GM18499 (cell line): ENCODE data around the gene ASCC1.

Experiments
- ATAC-seq: cut with Tn5 transposase; IDR thresholded peaks from one replicate; pipeline ENCODE4 v1.9.1; 2021; ENCODE audit warnings: moderate number of reproducible peaks; ENCODE audit not compliant: insufficient read depth, unreplicated experiment

The ASCC1 gene

DNA sequence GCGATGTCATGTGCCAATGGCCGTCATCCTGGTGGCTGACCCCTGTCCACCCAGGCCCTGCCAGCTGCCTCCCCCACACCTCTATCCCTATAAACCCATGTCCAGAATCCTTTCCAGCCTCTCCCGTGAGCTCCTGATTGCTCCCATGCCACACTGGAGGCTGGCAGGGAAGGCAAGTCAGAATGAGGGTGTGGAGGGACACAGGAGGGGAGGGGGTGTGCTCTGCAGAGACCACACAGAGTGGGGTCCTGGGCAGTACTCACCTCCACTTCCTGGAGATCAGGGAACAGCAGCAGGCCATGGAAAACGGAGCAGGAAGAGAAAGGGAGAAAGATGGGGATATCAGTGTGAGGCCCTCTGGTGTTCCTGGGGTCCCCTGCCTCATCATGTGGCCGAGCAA, 143.4 kb downstream of the ASCC1 start:
- no peak for ATAC-seq

DNA sequence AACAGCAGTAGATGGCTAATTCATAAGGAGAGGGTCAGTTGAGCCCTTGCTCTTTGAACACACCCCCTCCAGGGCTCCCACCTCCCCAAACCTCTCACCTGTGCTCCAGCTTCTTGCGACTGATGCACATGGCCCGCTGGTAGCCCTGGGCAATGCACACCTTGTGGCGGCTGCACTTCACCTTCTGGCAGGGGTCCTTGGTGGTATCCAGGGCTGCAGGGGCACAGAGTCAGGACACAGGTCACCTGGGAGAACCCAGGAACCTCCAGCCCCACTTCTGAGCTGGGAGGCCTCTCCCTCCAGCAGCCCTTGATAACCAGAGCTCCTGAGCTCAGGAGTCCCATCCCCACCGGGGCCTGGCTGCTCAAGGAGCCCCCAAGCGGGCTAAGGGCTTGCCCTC, 144.0 kb downstream of the ASCC1 start:
- ATAC-seq, result no peak

DNA sequence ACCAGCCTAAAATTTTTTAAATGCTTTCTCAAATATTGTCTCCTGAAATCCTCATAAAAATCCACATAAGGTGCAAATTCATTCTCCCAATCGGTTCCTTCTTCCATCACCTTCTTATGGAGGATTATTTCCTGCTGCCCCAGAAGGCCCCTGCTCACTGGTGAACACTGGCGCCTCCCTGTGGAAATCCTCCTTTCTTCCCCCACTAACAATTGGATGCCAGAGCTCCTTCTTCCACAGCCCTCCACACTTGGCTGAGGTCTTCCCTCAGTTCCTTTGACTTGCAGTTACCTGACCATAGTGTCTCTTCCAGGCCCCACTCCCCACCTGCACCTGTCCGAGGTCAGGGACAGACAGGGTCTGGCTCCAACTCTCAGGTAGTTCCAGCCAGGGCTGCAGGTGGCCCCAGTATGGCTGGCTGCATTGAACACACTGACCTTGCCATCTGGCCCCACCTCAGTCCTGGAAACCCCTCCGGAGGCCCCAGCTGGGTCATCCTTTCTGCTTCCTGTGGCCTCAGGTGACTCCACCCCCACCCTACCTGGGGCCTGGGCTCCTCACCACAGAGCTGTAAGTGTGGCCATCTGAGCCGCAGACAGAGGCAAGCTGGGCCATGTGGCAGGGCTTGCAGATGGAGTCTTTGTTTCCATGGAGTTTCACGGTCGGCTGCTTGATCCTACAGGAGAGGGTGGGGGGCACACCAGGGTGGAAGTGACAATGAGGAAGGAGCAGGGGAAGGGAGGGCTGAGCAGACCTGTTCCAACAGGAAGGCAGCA, 146.1 kb downstream of the ASCC1 start:
- no peak for ATAC-seq

DNA sequence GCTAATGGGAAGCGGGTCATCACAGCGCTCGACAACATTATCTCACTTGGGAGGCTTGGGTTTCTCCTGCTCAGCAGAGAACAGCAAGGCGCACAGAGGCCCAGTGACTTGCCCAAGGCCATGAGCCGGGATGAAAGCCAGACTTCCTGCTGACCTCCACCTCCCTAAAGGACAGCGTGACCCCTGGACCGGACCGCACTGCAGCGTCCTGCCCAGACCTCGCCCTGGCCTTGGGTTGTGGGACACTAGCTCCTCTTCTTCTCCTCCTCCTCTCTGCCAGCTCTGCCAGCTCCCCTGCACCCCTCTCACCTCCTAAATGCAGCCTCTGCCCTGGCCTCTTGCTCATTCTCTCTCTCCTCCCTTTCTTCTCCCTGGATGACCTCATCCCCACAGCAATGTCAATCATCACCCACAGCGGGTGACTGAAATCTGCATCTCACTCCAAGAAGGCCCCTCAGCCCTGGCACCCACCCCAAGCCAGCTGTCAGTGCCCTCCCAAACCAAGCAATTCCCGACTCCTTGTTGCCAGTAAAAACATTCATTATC, 147.1 kb downstream of the ASCC1 start:
- ATAC-seq, result no peak

DNA sequence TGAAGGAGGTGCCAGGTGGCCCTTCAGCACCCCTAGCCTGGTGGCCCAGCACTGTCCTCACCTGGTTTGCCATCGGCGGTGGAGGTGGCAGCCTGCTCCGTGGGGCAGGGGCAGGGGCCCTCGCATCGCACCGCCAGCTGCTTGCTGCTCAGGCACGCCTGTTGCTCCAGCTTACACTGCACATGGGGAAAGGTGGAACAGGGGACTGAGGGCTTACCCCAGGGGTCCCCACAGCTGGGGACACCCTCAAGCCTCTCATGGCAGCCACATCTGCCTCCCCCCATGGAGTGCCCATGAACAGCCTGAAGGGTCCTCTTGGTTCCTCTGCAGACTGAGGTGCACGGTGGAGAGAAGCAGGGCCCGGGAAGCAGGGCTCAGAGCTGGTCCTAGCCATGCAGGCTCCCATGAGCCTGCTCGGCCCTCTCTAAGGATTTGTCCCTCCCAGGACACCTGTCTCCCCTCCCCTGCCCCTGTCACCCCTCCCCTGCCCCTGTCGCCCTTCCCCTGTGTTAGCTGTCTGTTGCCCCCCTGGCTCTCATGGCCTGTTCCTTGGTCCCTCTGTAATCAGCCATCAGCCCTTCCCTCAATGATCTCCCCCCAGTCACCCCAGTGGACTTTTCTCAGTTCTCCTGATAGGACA, 147.8 kb downstream of the ASCC1 start:
- no peak for ATAC-seq

DNA sequence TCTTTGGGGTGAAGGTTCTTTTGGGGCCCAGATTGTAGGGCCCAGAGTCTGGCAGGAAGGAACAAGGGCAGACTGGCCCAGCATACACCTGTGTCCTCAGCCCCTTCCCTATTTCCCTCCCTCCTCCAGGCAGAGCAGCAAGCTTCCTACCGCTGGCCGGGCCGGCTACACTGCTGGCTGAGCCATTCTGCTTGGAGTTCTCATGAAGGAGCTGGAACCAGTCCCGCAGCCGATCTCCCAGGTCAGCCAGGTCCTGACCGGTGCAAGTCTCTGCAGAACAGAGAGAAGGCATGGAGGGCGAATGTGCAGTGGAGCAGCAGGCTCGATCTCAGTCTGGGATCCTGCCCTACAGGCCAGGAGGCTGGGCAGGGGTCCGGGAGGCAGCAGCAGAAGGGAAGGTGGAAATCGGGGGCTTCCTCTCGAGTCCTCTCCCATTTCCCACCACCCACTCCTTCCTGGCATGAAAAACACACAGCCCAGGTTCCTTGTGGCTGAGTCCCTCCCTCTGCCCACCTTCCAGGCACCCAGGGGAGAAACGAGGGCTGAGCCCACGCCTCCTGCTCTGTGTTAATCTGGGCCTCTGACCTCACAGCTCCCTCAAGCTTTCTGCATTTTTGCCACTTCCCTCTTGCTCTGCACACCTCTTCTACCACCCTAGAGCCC, 148.5 kb downstream of the ASCC1 start:
- ATAC-seq, result no peak

DNA sequence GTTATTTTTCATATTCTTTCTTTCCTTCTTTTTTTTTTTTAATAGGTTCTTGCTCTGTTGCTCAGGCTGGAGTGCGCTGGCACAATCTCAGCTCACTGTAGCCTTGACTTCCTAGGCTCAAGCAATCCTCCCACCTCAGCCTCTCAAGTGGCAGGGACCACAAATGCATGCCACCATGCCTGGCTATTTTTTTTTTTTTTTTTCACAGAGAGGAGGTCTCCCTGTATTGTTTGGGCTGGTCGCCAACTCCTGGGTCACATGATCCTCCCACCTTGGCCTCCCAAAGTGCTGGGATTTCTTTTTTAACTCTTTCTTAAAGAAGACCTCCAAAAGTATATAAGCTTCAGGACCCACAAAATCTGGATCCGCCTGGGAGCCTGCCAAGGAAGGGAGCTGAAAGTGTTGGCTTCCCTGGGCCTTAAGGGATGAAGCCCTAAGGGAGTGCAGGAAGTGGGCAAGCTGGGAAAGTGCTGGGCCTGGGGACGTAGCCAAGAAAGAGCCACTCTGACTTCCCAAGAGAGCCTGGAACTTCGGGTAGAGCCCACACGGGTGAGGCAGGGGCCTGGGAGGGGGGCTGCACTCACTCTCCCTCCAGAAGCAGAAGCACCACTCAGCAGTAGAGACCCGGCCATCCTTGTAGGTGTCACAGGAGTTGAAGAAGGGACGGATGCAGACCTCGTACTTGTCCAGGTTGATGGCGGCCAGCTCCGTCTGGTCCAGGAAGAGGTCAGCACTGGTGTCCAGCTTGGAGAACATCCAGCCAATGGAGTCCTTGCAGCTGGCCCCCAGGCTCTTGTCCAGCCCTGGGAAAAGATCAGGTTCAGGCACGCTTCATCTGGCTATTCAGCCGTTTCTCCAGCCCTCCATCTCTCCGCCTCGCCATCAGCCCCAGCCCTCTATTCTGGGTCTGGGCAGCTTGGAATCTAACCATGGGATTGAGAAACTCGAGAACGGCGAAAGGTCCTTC, 149.5 kb downstream of the ASCC1 start:
- no peak for ATAC-seq

DNA sequence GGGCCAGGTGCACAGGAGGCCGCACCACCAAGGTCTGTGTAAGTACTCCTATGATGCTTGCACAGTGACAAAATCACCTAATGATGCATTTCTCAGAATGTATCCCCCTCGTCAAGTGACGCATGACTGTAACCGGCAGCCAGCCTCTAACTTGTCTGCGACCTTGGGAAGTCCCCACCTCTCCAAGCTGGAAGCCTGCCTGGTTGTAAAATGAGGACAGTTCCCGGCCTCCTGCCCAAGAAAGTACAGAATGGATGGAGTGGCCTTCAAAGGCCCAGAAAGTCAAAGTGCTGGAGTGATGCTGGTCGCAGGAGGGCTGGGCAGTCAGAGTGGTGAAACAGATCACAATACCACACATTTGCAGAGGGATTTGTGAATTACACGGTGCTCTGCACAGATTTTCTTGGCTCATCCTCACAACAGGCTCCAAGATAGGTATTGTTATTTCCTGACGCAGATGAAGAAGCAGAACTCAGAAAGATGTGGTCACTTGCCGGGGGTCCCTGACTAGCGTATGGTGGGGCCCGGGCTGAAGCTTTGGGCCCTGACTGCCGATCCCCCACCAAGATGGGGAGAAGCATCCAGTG, 150.5 kb downstream of the ASCC1 start:
- ATAC-seq, result no peak

DNA sequence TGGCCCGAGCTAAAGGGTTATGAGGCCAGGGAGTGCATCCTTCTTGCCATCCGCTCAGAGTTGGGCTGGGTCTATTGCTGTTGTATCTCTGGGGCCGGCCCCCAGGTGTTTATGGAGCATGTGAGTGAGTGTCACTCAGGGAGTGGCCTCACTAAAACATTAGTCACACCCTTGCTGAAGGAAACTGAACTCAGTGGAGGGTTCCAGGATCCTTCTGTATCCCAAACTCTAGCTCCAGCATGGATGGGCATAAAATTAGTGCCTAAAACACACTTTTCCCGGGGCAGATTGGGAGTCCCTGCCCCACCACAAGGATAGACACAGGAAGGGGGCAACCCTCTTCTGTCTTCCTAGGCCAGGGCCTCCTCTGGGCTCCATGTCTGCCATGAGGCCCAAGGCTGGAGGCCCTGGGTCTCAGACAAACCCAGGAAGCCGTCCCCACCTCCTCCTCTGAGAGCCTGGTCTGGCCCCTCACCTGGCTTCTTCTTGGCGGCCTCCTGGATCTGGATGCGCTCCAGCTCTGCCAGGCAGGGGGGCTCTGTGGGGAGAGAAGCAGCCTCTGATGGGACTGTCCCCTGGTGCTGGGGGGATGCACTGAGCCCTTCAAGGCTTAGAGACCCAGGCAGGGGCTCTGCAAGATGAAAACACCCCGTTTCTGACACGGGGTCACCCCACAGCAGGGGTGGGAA, 152.2 kb downstream of the ASCC1 start:
- ATAC-seq, result no peak

DNA sequence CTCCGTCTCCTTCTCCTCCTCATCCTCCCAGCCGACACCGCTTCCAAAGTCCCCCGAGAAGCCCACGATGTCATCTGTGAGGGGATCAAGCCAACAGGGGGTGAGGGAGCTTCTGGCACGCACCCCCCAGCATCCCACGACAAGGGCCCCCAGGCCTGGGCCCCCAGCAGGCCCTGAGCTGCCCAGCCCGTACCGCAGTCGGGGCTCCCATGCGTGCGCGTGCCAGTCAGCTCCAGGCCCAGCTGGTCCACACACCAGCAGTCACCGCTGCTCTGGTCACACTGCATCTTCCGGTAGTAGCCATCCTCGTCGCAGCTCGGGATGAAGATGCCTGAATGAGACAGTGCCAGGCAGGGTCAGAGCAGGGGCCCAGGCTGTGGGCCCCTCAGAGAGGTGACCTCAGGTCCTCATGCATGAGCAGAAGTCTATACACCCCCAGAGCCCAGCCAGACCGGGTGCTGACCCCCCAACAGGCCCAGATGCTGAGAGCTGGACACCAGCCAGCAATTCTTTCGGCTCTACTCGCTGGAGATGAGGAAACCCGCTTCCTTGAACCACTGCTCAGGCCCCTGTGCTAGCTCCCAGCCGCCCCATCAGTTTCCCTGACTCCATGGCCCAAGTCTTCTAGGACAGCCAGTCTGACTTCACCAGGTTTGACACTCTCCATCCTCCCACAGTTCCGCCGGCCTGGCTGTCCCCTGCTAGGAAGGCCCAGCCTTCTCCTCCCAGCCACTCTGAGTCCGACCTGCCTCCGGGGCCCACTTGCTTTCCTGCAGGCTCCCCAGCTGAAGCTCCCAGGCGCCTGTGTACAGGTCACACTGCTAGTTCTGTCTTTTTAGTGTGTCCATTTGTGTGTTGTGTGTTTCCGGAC, 153.0 kb downstream of the ASCC1 start:
- no peak for ATAC-seq

DNA sequence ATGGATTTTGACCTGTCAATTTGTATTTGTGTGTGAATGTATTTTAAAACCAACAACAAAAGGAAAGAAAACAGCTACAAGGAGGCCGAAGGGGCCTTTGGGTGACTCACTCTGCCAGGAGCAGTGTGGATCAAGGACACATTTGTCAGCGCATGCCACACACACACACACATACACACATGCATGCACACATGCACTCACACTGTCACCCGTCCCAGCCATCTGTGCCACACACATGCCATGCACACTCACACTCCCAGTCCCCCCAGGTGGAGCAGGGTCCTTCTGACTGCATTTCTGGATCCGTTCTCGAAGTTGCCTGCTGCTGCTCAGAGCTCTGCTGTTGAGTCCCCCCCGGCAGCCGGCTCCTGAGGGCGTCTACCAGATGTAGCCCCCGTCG, 153.7 kb downstream of the ASCC1 start:
- ATAC-seq, result no peak

DNA sequence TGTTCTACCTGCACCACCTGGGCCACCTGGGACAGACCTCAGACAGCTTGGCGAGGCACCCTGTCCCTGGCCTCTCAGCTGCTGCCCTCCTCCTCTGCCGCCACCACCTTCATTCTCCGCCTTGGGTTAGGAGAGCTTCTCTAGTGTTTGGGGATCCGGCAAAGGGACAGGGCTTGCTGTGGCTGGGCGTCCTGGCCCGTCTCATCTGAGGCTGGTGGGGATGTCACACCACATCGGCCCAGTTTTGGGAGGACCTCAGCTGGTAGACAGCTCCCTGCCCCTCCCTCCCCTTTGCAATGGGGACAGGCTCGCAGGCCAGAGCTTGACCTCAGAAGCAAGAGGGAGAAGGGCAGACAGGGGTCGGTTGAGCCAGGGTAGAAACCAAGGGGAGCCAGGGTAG, 154.1 kb downstream of the ASCC1 start:
- no peak for ATAC-seq

DNA sequence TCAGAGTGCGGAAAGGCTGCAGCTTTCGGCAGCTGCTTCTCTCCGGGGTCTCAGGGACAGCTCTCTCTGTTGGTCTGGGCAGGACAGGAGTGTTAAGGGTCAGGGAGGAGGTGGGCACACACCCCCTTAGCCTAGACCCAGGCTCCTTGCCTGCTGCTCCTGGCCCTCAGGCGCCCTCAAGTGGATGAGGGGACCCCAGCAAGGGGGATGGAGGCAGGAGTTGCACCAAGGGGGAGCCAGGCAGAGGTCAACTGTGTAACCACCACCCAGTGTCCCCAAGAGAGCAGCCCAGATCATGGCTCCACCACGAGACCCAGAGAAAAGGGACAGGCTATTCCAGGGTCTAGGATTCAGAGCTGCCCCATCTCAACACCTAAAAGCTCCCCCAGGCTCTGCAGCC, 154.6 kb downstream of the ASCC1 start:
- no peak for ATAC-seq

DNA sequence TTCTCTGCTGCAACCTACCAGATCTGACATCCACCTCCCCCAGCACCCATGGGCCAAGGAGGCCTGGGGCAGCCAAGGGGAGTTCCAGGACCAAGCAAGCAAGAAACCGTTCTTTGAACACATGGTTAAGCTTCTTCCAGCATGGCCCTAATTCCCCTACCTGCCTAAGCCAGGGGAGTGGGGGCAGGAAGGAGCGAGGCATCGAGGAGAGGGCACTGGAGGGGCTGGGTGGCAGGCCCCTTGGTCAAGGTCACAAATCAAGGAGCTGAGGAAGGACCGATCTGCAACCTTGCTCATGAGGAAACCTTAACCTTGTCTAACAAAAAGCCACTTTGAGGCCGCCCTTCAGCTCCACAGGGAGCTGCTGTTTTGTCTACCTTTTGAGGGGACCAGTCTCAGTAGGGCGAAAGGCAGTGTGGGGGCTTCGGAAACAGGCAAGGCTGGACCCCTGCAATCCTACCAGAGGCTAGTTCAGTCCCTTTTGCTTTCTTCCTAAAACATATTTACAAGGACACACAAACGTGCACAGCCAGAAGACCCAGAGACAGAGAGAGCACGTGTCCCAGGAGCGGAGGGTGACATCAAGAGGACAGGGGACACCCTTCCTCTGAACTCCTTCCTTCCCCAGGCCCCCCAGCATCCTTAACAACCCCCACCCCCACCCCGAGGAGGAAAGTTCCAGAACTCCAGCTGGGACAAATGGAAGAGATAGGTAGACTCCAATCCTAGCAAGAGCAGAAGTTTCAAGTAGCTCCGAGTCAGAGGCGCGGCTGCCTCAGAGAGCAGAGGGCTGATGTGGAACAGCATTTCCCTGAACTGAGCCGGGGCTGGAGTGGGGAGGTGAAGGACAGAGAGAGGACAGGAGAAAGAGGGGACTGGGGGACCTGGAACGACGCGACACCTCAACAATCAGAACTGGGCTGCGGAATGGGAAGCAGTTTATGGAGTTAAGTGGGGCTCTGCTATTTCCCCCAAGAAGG, 155.9 kb downstream of the ASCC1 start:
- ATAC-seq, result no peak

DNA sequence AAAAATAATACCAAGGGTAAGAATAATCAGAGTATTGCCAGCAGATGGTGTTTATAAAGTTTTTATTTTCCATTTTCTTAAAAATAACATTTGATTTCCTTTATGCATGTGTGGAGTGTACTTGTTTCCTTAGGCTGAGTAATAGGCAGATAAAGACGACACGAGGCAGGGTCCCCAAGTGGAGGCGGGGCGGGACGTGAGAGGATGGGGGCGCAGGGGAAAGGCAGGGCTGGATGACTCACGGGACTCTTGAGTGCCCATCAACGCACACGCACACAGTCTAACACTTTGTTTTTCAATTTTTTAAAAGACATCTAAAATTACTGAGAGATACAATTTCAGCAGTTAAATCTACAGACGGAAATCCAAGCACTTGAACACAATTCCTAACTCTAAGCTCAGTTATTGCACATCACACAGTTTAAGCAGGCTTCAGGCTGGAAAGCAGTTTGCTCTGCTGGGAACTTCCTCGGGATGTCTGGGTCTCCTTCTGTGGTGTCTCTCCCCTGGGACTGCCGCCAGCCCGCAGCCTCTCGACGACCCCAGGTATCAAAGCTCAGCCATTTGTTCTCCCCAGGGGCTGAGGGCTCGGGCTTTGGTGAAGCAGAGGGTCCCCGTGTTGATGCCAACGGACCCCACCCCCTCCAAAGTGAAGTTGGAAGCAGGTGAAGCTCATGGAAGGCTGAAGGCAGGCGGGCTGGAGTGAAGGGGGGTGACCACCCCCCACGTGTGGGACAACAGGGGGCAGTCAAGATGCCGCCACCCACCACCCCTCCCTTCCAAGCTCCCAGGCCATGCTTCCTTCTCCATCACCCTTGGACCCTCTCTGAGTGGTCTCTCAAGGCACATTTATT, 156.9 kb downstream of the ASCC1 start:
- ATAC-seq, result no peak

DNA sequence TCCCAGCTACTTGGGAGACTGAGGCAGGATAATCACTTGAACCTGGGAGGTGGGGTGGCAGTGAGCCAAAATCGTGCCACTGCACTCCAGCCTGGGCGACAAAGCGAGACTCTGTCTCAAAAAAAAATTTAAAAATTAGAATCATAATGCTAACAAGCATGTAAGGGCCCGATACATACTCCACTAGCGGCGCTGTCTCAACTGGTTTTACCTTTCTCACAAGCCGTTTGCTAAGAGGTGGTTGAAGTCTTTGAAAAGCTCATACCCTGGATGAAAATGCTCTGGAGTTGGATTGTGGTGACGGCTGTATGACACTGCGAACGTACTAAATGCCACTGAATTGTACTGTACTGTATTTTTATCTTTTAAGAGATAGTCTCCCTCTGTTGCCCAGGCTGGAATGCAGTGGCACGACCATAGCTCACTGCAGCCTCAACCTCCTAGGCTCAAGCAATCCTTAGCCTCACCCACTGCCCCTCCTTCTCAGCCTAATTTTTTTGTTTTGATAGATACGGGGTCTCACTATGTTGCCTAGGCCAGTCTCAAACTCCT, 157.7 kb downstream of the ASCC1 start:
- no peak for ATAC-seq
